ENCODE results near the gene ROCK2. TPM values are rescaled to one million over a fixed set of nuclear protein-coding genes. Genes with fewer than 3 reads are reported as not detected.
A peak's percentile ranks its signal among the peaks of the same experiment; 100 is the strongest.

The ROCK2 gene
- total and polyA plus RNA-seq, 9 of the 15 experiments (the other 6 are each of a cell fraction or from before 2014, with no cell fraction given) = 4.9 to 30.6 (median 14.3) TPM

GRCh38 chr2:11154923-11155380 is 189.5 kb downstream of the ROCK2 start:
- Histone ChIP-seq H3K4me2 (ENCODE audit: insufficient read depth, low read length) (peak overlapping the region; percentile 81), H3K27ac (ENCODE audit: extremely low read depth, low read depth, low read length) (peak overlapping the region; percentile 74), H3K9me3 (replicated peaks; ENCODE audit: control insufficient read depth, insufficient read depth, low read depth, low read length) (no peaks in the 10 kb centered on the region), H3K27me3 (ENCODE audit: control insufficient read depth in 2 of 2, insufficient read depth in 2 of 2, low read length in 2 of 2) (no peaks in the 10 kb centered on the region), H3K4me3 (peak overlapping the region; percentile 71), H4K20me1 (replicated peaks; ENCODE audit: control insufficient read depth, insufficient read depth, low read length) (0 out of 2 replicates have a peak, but pooled peaks cover 2% of the 10 kb centered on the region), H3K36me3 (ENCODE audit: control insufficient read depth, insufficient read depth, low read length) (no peaks in the 10 kb centered on the region), H3K9me1 (ENCODE audit: control insufficient read depth, insufficient read depth, low read length) (no peaks in the 10 kb centered on the region), H3K79me2 (ENCODE audit: control insufficient read depth, insufficient read depth, low read length) (no peaks in the 10 kb centered on the region), H2AFZ (ENCODE audit: low read depth, low read length) (peak overlapping the region; percentile 98), H3K9ac (ENCODE audit: insufficient read depth in 1 of 2, low read depth in 2 of 2, low read length in 2 of 2) (peak overlapping the region; percentile 74 to 95), H3K4me1 (replicated peaks in 1 of 2; ENCODE audit: control insufficient read depth in 2 of 2, insufficient read depth in 2 of 2, low read length in 2 of 2) (peaks cover 13 to 41% of the 10 kb centered on the region in 2 experiments; a peak in 4 of 5 replicates)
- 0% methylated on average over 13 of the region's 49 CpGs for WGBS (ENCODE audit: insufficient coverage, low coverage, missing lambda C conversion rate)
- POLR2A ChIA-PET = interaction anchor here (0.6 to 1.3 kb wide), 5 partner anchors 32 to 311 kb away, joined by 3 to 4 read pairs (median 3); partner anchors contain the start of genes E2F6 and ROCK2
- in situ Hi-C loops (cut with MboI) (no loop called here), intact Hi-C loops (cut with micrococcal nuclease) (loop anchor here (5.0 kb wide), 2 partner anchors 187 to 257 kb away; partner anchors contain the start of gene ROCK2)
- BruUV-seq (replicated peaks) = no TSS peak
- FAIRE-seq (no peak), ATAC-seq (peak; percentile 91), DNase-seq (ENCODE audit: extremely low read depth in 1 of 4, low spot score in 3 of 4) (peak; percentile 96 to 100 (median 100))
- CTCF ChIA-PET (ENCODE audit: low intra/inter-chr PET ratio) = no interaction called here
- no peak for TF ChIP-seq ID3 (CRISPR knock-in tag; IDR thresholded peaks at IDR 0.05)
- no peak for TF ChIP-seq ID3 (tag; IDR thresholded peaks at IDR 0.05)
- no peak for TF ChIP-seq ELK3 (CRISPR knock-in tag; IDR thresholded peaks at IDR 0.05)
- TF ChIP-seq MNT (conservative IDR thresholded peaks at IDR 0.05) = no peak
- no peak for TF ChIP-seq RERE (CRISPR knock-in tag; IDR thresholded peaks at IDR 0.05; ENCODE audit: borderline replicate concordance)
- no peak for TF ChIP-seq TCF3 (CRISPR knock-in tag; IDR thresholded peaks at IDR 0.05)
- TF ChIP-seq NCOA6 (IDR thresholded peaks at IDR 0.05) = no peak
- TF ChIP-seq POLR2H (tag; IDR thresholded peaks at IDR 0.05; ENCODE audit: low read depth) = peak; percentile 73
- TF ChIP-seq HEY1 (CRISPR knock-in tag; IDR thresholded peaks at IDR 0.05; ENCODE audit: borderline replicate concordance) = no peak
- no peak for TF ChIP-seq WHSC1 (IDR thresholded peaks at IDR 0.05; ENCODE audit: low read length)
- 0 out of 4 replicates have a peak, but pooled peaks of 1 of the 2 experiments have one; percentile 39 for TF ChIP-seq TEAD1 (CRISPR knock-in tag; IDR thresholded peaks at IDR 0.05)
- no peak for TF ChIP-seq ZNF197 (CRISPR knock-in tag; IDR thresholded peaks at IDR 0.05; ENCODE audit: low read depth)
- TF ChIP-seq RBM34 (IDR thresholded peaks at IDR 0.05; ENCODE audit: borderline replicate concordance, insufficient read depth, low read length) = no peak
- TF ChIP-seq GABPB1 (CRISPR knock-in tag; IDR thresholded peaks at IDR 0.05) = no peak
